H1 (cell line): ENCODE results near the gene SEC16A. TPM values are rescaled to one million over a fixed set of nuclear protein-coding genes. Genes with fewer than 3 reads are reported as not detected.

Experiments used
- CTCF ChIA-PET: fragments of 300-600 bp; sonication (Branson Sonifier 250); formaldehyde crosslinking; loops from one replicate; lab custom pipeline; 2021; ENCODE audit not compliant: partially characterized antibody; lab: Charles Lee
- POLR2A ChIA-PET: fragments of 300-600 bp; sonication (Branson Sonifier 250); formaldehyde crosslinking; loops from one replicate; lab custom pipeline; 2021; ENCODE audit warnings: inconsistent platforms; ENCODE audit not compliant: partially characterized antibody; lab: Charles Lee
- DNase-seq, 2 experiments: peaks; one replicate each; pipeline versions ENCODE4 v3.0.0 to v3.0.0-alpha.2; 2010 to 2022; ENCODE audit warnings: low spot score in 2 of 2, low read depth in 1 of 2, mixed read lengths in 1 of 2
- FAIRE-seq: peaks from 2 replicates; lab custom pipeline; 2011; peaks lifted over from hg19 to GRCh38; lab: Jason Lieb, UNC
- H2AFZ ChIP-seq: 2 replicates; pipeline ENCODE4 v1.8.1; 2012; ENCODE audit warnings: low read length, inconsistent platforms
- H2AK5ac ChIP-seq: 2 replicates; pipeline ENCODE4 v1.6.1; 2013; ENCODE audit warnings: low read depth, low read length
- H2BK120ac ChIP-seq: replicated peaks from 2 replicates; pipeline ENCODE3; 2013; ENCODE audit warnings: low read depth, low read length, inconsistent platforms
- H2BK12ac ChIP-seq: 2 replicates; pipeline ENCODE4 v1.6.1; 2013; ENCODE audit warnings: low read depth, low read length
- H2BK15ac ChIP-seq: 2 replicates; pipeline ENCODE4 v1.6.1; 2013; ENCODE audit warnings: low read length
- H2BK20ac ChIP-seq: 2 replicates; pipeline ENCODE4 v1.6.1; 2013; ENCODE audit warnings: low read length
- H2BK5ac ChIP-seq: 2 replicates; pipeline ENCODE4 v1.6.1; 2013; ENCODE audit warnings: low read depth, low read length
- H3K14ac ChIP-seq: 2 replicates; pipeline ENCODE4 v1.6.1; 2013; ENCODE audit warnings: inconsistent platforms; ENCODE audit not compliant: insufficient read length
- H3K18ac ChIP-seq: 2 replicates; pipeline ENCODE4 v1.6.1; 2013; ENCODE audit warnings: low read length; ENCODE audit errors: extremely low read depth
- H3K23ac ChIP-seq: 2 replicates; pipeline ENCODE4 v1.6.1; 2013; ENCODE audit warnings: inconsistent platforms; ENCODE audit not compliant: insufficient read length
- H3K23me2 ChIP-seq: 2 replicates; pipeline ENCODE4 v1.6.1; 2013; ENCODE audit warnings: low read depth, low read length
- H3K27ac ChIP-seq: 2 replicates; pipeline ENCODE4 v1.6.1; 2011; ENCODE audit warnings: low read depth, low read length, inconsistent platforms
- H3K27me3 ChIP-seq, 4 experiments: replicated peaks in 1 of 4; 1 replicate in 1 of 4; 2 replicates in 3 of 4; pipeline versions ENCODE4 v1.6.1 to v1.8.1; 2011 to 2013; ENCODE audit warnings: low read length in 3 of 4, mild to moderate bottlenecking in 3 of 4, inconsistent platforms in 2 of 4, mixed read lengths in 2 of 4, moderate library complexity in 1 of 4; ENCODE audit not compliant: control insufficient read depth in 3 of 4, insufficient read depth in 3 of 4; ENCODE audit errors: extremely low read depth in 1 of 4
- H3K36me3 ChIP-seq, 4 experiments: 2 replicates each; pipeline versions ENCODE4 v1.6.1 to v1.8.1; 2011 to 2013; ENCODE audit warnings: mild to moderate bottlenecking in 4 of 4, low read length in 3 of 4, moderate library complexity in 2 of 4, control low read depth in 1 of 4, inconsistent platforms in 1 of 4; ENCODE audit not compliant: insufficient read depth in 4 of 4, control insufficient read depth in 2 of 4
- H3K4ac ChIP-seq: replicated peaks from 2 replicates; pipeline ENCODE3; 2013; ENCODE audit warnings: low read length, low read depth, mixed read lengths, inconsistent platforms; ENCODE audit not compliant: insufficient read length
- H3K4me1 ChIP-seq, 4 experiments: replicated peaks in 1 of 4; 1 replicate in 1 of 4; 2 replicates in 3 of 4; pipeline versions ENCODE4 v1.6.1 to v1.8.1; 2011 to 2013; ENCODE audit warnings: low read length in 3 of 4, inconsistent platforms in 2 of 4, mixed read lengths in 1 of 4; ENCODE audit not compliant: insufficient read depth in 4 of 4, control insufficient read depth in 3 of 4
- H3K4me2 ChIP-seq, 2 experiments: 2 replicates each; pipeline versions ENCODE4 v1.6.1 to v1.8.1; 2011 to 2013; ENCODE audit warnings: low read depth in 2 of 2, low read length in 2 of 2, control low read depth in 1 of 2, inconsistent platforms in 1 of 2, mild to moderate bottlenecking in 1 of 2; ENCODE audit not compliant: insufficient read depth in 1 of 2
- H3K4me3 ChIP-seq, 4 experiments: fragments of 200-600, 300-600 bp in 1 of 4; sonication (generic), shearing (Covaris generic), sonication (Bioruptor Twin) in 1 of 4; 2 replicates each; pipeline versions ENCODE4 v1.5.1 to v1.8.1; 2011 to 2016; ENCODE audit warnings: low read length in 4 of 4, low read depth in 3 of 4, control low read depth in 2 of 4, inconsistent platforms in 2 of 4, mild to moderate bottlenecking in 2 of 4, mixed read lengths in 1 of 4, moderate library complexity in 1 of 4; ENCODE audit not compliant: insufficient read depth in 2 of 4; ENCODE audit errors: extremely low read depth in 1 of 4
- H3K56ac ChIP-seq: replicated peaks from 2 replicates; pipeline ENCODE3; 2013; ENCODE audit warnings: low read depth, mild to moderate bottlenecking, mixed read lengths, low read length, inconsistent platforms; ENCODE audit not compliant: insufficient read length
- H3K79me1 ChIP-seq: 2 replicates; pipeline ENCODE4 v1.6.1; 2013; ENCODE audit warnings: low read depth, low read length, control low read depth
- H3K79me2 ChIP-seq, 2 experiments: 2 replicates each; pipeline versions ENCODE4 v1.6.1 to v1.8.1; 2012 to 2013; ENCODE audit warnings: low read length in 2 of 2, mild to moderate bottlenecking in 2 of 2, inconsistent platforms in 1 of 2; ENCODE audit not compliant: insufficient read depth in 2 of 2, control insufficient read depth in 1 of 2
- H3K9ac ChIP-seq, 4 experiments: replicated peaks in 1 of 4; 1 replicate in 1 of 4; 2 replicates in 3 of 4; pipeline versions ENCODE4 v1.6.1 to v1.8.1; 2011 to 2013; ENCODE audit warnings: low read depth in 3 of 4, low read length in 3 of 4, control low read depth in 2 of 4, mild to moderate bottlenecking in 2 of 4, moderate library complexity in 2 of 4, inconsistent platforms in 1 of 4; ENCODE audit errors: extremely low read depth in 1 of 4
- H3K9me3 ChIP-seq, 2 experiments: 2 replicates each; pipeline versions ENCODE4 v1.6.1 to v1.8.1; 2012 to 2013; ENCODE audit warnings: mild to moderate bottlenecking in 2 of 2, moderate library complexity in 2 of 2, control low read depth in 1 of 2, inconsistent platforms in 1 of 2, low read depth in 1 of 2, low read length in 1 of 2, mixed read lengths in 1 of 2; ENCODE audit not compliant: insufficient read depth in 2 of 2
- H4K20me1 ChIP-seq, 2 experiments: replicated peaks in 1 of 2; 2 replicates each; pipeline versions ENCODE3 to v1.8.1; 2011 to 2013; ENCODE audit warnings: inconsistent platforms in 2 of 2, low read length in 2 of 2, mild to moderate bottlenecking in 1 of 2; ENCODE audit not compliant: insufficient read depth in 2 of 2, control insufficient read depth in 1 of 2
- H4K5ac ChIP-seq: 2 replicates; pipeline ENCODE4 v1.6.1; 2013; ENCODE audit warnings: low read length, low read depth, mixed read lengths, inconsistent platforms; ENCODE audit not compliant: insufficient read length
- H4K8ac ChIP-seq: 2 replicates; pipeline ENCODE4 v1.8.0; 2013; ENCODE audit warnings: mild to moderate bottlenecking, moderate library complexity, low read length, inconsistent platforms; ENCODE audit not compliant: insufficient read depth; ENCODE audit errors: extremely low read depth
- H4K91ac ChIP-seq: replicated peaks from 2 replicates; pipeline ENCODE3; 2013; ENCODE audit warnings: low read length, mixed read lengths, inconsistent platforms; ENCODE audit not compliant: insufficient read length
- BCL11A ChIP-seq, 2 experiments: IDR thresholded peaks; one replicate each; pipeline ENCODE4 v1.6.1; 2011; ENCODE audit warnings: low read depth in 2 of 2, low read length in 2 of 2, mild to moderate bottlenecking in 2 of 2
- CBX5 ChIP-seq: fragments of 300-800, 300-1000 bp; sonication (generic); IDR thresholded peaks from 2 replicates; pipeline ENCODE4 v1.7.1; 2016; ENCODE audit warnings: antibody characterized with exemption, low read length, low read depth
- KDM4A ChIP-seq: IDR thresholded peaks from one replicate; pipeline ENCODE4 v1.7.1; 2012; ENCODE audit warnings: low read depth, mild to moderate bottlenecking, moderate library complexity, low read length, inconsistent platforms; ENCODE audit not compliant: severe bottlenecking
- MAFK ChIP-seq: IDR thresholded peaks from 2 replicates; pipeline ENCODE4 v1.6.1; 2012; ENCODE audit warnings: low read depth, mild to moderate bottlenecking, improper control_type of control experiment, low read length
- SP1 ChIP-seq: IDR thresholded peaks from 2 replicates; pipeline ENCODE4 v1.6.1; 2011; ENCODE audit warnings: low read depth, low read length
- TAF1 ChIP-seq: IDR thresholded peaks from 2 replicates; pipeline ENCODE4 v1.6.1; 2011; ENCODE audit warnings: mild to moderate bottlenecking, low read depth, low read length
- ZNF274 ChIP-seq: IDR thresholded peaks from 2 replicates; pipeline ENCODE4 v1.7.0; 2012; ENCODE audit warnings: low read length, borderline replicate concordance; ENCODE audit errors: extremely low read depth
- WGBS, 2 experiments: shearing (Covaris generic) in 1 of 2; methylation state at CpG; one replicate each; pipeline versions ENCODE4 v1.1.6 to v1.1.7; 2013 to 2015; ENCODE audit warnings: low lambda C conversion rate in 2 of 2, mixed read lengths in 2 of 2, inconsistent platforms in 1 of 2, low coverage in 1 of 2, missing lambda C conversion rate in 1 of 2; ENCODE audit not compliant: insufficient replicate concordance in 2 of 2, insufficient coverage in 1 of 2, insufficient read length in 1 of 2; ENCODE audit errors: extremely low coverage in 1 of 2, missing lambda C conversion rate in 1 of 2; 5-methylcytosine and 5-hydroxymethylcytosine counted together
- polyA plus RNA-seq, 7 experiments: library from polyadenylated mRNA; depleted of rRNA in 3 of 7; stranded (reverse) in 5 of 7; unstranded in 2 of 7; fragments of >200 nt in 5 of 7; fragments of 200-250 nt in 2 of 7; gene quantifications; 1 replicate in 5 of 7; 2 replicates in 1 of 7; 4 replicates in 1 of 7; pipeline versions ENCODE4 v1.2.1 to v1.2.3, GENCODE V29; 2011 to 2013; ENCODE audit warnings: missing spikeins in 2 of 7, mixed read lengths in 2 of 7
- total RNA-seq: library from RNA; stranded (reverse); fragmentation: NEBNext Ultra II Directional; extraction: Animal tissue kit (Norgen Biotek cat#: 25700); gene quantifications from 2 replicates; pipeline ENCODE4 v1.2.1, GENCODE V29; 2021
- TF ChIP-seq, protein P1 (sequence below), 3 experiments: IDR thresholded peaks; 1 replicate in 2 of 3; 2 replicates in 1 of 3; pipeline versions ENCODE4 v1.5.1 to v1.6.1; 2011; ENCODE audit warnings: low read length in 3 of 3, mild to moderate bottlenecking in 3 of 3, inconsistent platforms in 2 of 3, low read depth in 1 of 3, moderate library complexity in 1 of 3; ENCODE audit not compliant: insufficient read depth in 1 of 3; ENCODE audit errors: control extremely low read depth in 1 of 3

SEC16A gene
- total and polyA plus RNA-seq, 2 of the 8 experiments (the other 6 are each of a cell fraction or from before 2014, with no cell fraction given): 21.6 to 49.0 TPM

DNA sequence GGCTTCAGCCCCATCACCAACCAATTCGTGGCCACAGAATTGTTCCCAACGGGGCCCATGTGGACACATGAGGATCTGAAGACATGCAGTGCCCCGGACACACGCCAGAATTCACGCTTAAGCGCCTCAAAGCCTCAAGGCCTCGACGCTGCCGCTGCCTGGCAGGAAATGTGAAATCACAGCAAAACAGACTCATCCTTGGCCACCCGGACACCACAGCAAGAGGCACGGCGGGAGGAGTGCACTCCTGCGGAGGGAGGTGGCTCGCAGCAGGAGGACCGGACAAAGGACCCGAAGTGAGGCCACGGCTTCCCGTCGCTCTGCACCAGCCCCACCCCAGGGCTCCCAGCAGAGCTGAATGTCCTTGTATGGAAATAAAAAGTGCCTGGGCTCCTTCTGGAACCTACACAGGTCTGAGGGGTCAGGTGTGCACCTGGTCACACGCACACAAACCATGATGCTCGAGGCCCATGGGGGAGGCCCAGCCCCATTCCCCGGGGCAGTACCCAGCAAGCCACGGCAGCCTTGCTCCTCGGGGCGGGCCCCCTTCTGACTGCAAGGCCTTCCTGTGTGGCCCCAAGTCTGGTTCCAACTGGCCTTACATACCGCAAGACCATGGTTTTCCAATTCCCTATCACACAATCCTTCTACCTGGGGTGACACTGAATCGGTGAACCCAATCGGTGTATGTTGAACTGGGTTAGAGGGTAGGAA, 10.0 kb downstream of the SEC16A start:
- ChIA-PET CTCF (interaction anchor here (1.1 kb wide), 1 partner anchor 12 kb away, joined by 4 read pairs; no protein-coding TSS in a partner anchor), POLR2A (interaction anchor here (0.6 to 2.1 kb wide), 8 partner anchors 8 to 115 kb away, joined by 3 to 12 read pairs (median 4); no protein-coding TSS in a partner anchor)
- no peak overlapping the region for H2BK5ac ChIP-seq
- H4K20me1 ChIP-seq: peaks cover 19 to 42% of the 10 kb centered on the region in 2 experiments
- H3K9me3 ChIP-seq: no peaks in the 10 kb centered on the region
- H2BK15ac ChIP-seq: no peak overlapping the region
- H2BK20ac ChIP-seq: no peak overlapping the region
- H3K4me3 ChIP-seq: no peak overlapping the region
- no peak overlapping the region for H4K5ac ChIP-seq
- H3K79me1 ChIP-seq: peaks cover 5% of the 10 kb centered on the region
- no peak for FAIRE-seq
- peaks cover 53 to 81% (median 76%) of the 10 kb centered on the region in 4 experiments for H3K36me3 ChIP-seq
- no peak overlapping the region for H3K4ac ChIP-seq
- H3K18ac ChIP-seq: no peak overlapping the region
- H3K27ac ChIP-seq: no peak overlapping the region
- no peaks in the 10 kb centered on the region for H3K23me2 ChIP-seq
- H2AK5ac ChIP-seq: no peak overlapping the region
- H2BK12ac ChIP-seq: no peak overlapping the region
- peaks cover 0 to 62% of the 10 kb centered on the region in 2 experiments; a peak in 3 of 4 replicates for H3K79me2 ChIP-seq
- no peak for DNase-seq
- no peaks in the 10 kb centered on the region for H3K27me3 ChIP-seq
- no peak overlapping the region for H3K14ac ChIP-seq
- H2BK120ac ChIP-seq: no peak overlapping the region
- H4K91ac ChIP-seq: no peak overlapping the region
- no peak overlapping the region for H3K23ac ChIP-seq
- TF ChIP-seq BCL11A (IDR thresholded peaks at IDR 0.05; ENCODE audit: low read depth in 2 of 2, low read length in 2 of 2) (no peak), ZNF274 (no peak), TAF1 (no peak), SP1 (no peak), KDM4A (no peak), MAFK (no peak), CBX5 (no peak)
- TF ChIP-seq, protein P1, sequence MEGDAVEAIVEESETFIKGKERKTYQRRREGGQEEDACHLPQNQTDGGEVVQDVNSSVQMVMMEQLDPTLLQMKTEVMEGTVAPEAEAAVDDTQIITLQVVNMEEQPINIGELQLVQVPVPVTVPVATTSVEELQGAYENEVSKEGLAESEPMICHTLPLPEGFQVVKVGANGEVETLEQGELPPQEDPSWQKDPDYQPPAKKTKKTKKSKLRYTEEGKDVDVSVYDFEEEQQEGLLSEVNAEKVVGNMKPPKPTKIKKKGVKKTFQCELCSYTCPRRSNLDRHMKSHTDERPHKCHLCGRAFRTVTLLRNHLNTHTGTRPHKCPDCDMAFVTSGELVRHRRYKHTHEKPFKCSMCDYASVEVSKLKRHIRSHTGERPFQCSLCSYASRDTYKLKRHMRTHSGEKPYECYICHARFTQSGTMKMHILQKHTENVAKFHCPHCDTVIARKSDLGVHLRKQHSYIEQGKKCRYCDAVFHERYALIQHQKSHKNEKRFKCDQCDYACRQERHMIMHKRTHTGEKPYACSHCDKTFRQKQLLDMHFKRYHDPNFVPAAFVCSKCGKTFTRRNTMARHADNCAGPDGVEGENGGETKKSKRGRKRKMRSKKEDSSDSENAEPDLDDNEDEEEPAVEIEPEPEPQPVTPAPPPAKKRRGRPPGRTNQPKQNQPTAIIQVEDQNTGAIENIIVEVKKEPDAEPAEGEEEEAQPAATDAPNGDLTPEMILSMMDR (IDR thresholded peaks at IDR 0.05; ENCODE audit: control extremely low read depth in 1 of 3, insufficient read depth in 1 of 3, low read depth in 1 of 3, low read length in 3 of 3): no peak
- no peak overlapping the region for H3K9ac ChIP-seq
- WGBS, 2 experiments: 95% methylated on average over 28 of the region's 28 CpGs; no CpG with 5 or more reads in 1 of the 2 experiments
- H3K4me1 ChIP-seq: no peaks in the 10 kb centered on the region
- no peak overlapping the region for H4K8ac ChIP-seq
- no peak overlapping the region for H2AFZ ChIP-seq
- no peak overlapping the region for H3K56ac ChIP-seq
- H3K4me2 ChIP-seq: no peak overlapping the region
